ENCODE measurements around the gene FADS1.

Gene FADS1

GRCh38 chr11:61760946-61761345, 55.9 kb downstream of the FADS1 start:
- no peak for DNase-seq (ENCODE audit: low spot score)

- DNase-seq (ENCODE audit: low spot score) = no peak
Observed at GRCh38 chr11:61757213-61757862, 59.5 kb downstream of the FADS1 start.

DNA sequence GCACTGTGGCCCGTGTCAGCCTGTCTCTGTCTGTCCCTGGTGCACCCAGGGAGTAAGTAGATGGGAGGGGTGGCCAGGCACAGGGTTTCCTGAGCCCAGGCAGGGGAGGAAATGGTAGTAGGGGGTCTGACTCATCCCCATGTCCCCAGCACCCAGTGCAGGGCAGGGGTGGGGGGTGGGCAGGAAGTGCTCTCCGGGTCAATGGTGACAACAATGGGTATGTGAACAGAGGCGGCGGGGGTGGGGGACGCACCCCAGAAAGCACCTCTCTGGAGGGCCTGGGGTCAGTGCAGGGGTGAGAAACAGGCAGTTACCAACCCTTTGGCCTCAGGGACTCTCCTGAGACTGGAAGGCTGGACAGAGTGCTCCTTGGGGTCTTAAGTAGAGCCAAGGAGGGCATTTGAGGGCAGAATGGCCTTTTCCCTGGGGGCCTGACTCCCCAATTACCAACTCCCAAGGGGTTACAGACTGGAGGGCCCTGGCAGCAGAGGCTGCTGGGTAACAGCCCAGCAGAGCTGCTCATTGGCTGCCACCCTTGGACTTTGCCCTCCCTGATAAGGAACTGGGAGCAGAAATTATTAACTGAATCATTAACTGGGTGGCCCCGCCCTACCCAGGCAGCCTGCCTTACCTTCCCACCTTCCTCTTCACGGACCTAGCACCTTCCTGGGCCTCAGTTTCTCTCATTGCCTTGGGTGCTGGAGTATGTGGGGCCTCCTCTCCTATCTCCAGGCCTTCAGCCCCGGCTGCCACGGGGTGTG, 60.2 kb downstream of the FADS1 start:
- peak; percentile 41 for DNase-seq (ENCODE audit: low spot score)

- DNase-seq (ENCODE audit: low spot score) = no peak
Observed at GRCh38 chr11:61756147-61756451, 60.7 kb downstream of the FADS1 start.

- no peak for DNase-seq (ENCODE audit: low spot score)
Observed at GRCh38 chr11:61754534-61755482, 62.0 kb downstream of the FADS1 start.

DNA sequence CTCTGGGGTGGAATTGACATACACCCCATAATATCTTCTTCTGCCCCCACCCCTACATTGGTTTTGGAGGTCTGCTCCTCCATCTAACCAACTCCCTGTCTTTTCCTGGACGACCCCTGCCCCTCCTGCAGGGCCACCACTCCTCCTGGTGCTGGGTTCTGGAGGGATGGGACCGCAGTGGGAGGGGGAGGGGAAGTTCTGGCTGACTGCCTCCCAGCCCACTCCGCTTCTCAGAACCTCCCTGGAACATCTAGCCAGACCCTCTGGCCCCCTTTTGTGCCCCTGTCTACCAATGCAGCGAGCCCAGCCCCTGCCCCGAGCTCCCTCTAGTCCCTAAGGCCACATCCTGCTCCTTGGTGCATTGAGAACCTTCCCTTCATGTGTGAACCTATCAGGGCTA, 63.1 kb downstream of the FADS1 start:
- DNase-seq (ENCODE audit: low spot score) = no peak

GRCh38 chr11:61752925-61753521, 63.8 kb downstream of the FADS1 start:
- DNase-seq (ENCODE audit: low spot score) = no peak

- DNase-seq (ENCODE audit: low spot score) = peak; percentile 41
Observed at GRCh38 chr11:61752117-61752924, 64.5 kb downstream of the FADS1 start, which contains the start of gene MYRF. Gene MYRF (plus strand): TSS chr11:61752636. CDS start chr11:61752745, 109 bp downstream.

- DNase-seq (ENCODE audit: low spot score) = no peak
Observed at GRCh38 chr11:61751384-61751783, 65.4 kb downstream of the FADS1 start.

- DNase-seq (ENCODE audit: low spot score) = no peak
Observed at GRCh38 chr11:61750631-61751273, 66.1 kb downstream of the FADS1 start.

Data from CD4-positive, alpha-beta T cell treated with Interleukin-6 at 100 ng/mL for 8 hours (primary cell).